IMR-90 (cell line): Measurements from ENCODE around the gene C2. TPM values are rescaled to one million over a fixed set of nuclear protein-coding genes. Genes with fewer than 3 reads are reported as not detected.
A peak's percentile ranks its signal among the peaks of the same experiment; 100 is the strongest.

ENCODE experiments used
- ATAC-seq: fragments of 200-7000 bp; cut with Tn5 transposase; 2 replicates; pipeline ENCODE4 v1.9.1; 2020; ENCODE audit warnings: low read depth, mild to moderate bottlenecking, moderate library complexity
- BruUV-seq: library from RNA; stranded (reverse); fragments of 400-500 nt; replicated peaks from 2 replicates; lab custom pipeline; 2021; lab: Mats Ljungman, UMichigan
- CTCF ChIA-PET: fragments of 300-600 bp; formaldehyde crosslinking; extraction: SDS; loops from one replicate; lab custom pipeline; 2021; ENCODE audit warnings: antibody characterized with exemption; lab: Yijun Ruan, JAX
- POLR2A ChIA-PET: fragments of 300-600 bp; sonication (Branson Sonifier 250); formaldehyde crosslinking; loops from one replicate; lab custom pipeline; 2022; ENCODE audit warnings: antibody characterized with exemption; ENCODE audit not compliant: unreplicated experiment; lab: Charles Lee
- DNase-seq: peaks from one replicate; pipeline ENCODE4 v3.0.0; 2013
- H2AFZ ChIP-seq: replicated peaks from 2 replicates; pipeline ENCODE3; 2013; ENCODE audit warnings: low read length, mild to moderate bottlenecking; ENCODE audit not compliant: poor library complexity
- H2AK5ac ChIP-seq: 2 replicates; pipeline ENCODE4 v1.6.1; 2013; ENCODE audit warnings: low read depth, low read length, inconsistent platforms
- H2AK9ac ChIP-seq: replicated peaks from 2 replicates; pipeline ENCODE3; 2013; ENCODE audit warnings: mild to moderate bottlenecking, low read depth, low read length, moderate library complexity; ENCODE audit not compliant: poor library complexity
- H2BK120ac ChIP-seq: 2 replicates; pipeline ENCODE4 v1.6.1; 2013; ENCODE audit warnings: low read depth, low read length, inconsistent platforms
- H2BK15ac ChIP-seq: 3 replicates; pipeline ENCODE4 v1.6.1; 2013; ENCODE audit warnings: low read depth, low read length, inconsistent platforms
- H2BK20ac ChIP-seq: 2 replicates; pipeline ENCODE4 v1.6.1; 2013; ENCODE audit warnings: low read depth, mild to moderate bottlenecking, inconsistent platforms, low read length, moderate library complexity
- H2BK5ac ChIP-seq: 2 replicates; pipeline ENCODE4 v1.6.1; 2013; ENCODE audit warnings: mild to moderate bottlenecking, low read depth, low read length, inconsistent platforms; ENCODE audit not compliant: poor library complexity, severe bottlenecking
- H3K14ac ChIP-seq: replicated peaks from 2 replicates; pipeline ENCODE4 v1.6.1; 2013; ENCODE audit warnings: low read depth, low read length, inconsistent platforms
- H3K18ac ChIP-seq: 2 replicates; pipeline ENCODE4 v1.6.1; 2013; ENCODE audit warnings: low read depth, low read length, control low read depth
- H3K23ac ChIP-seq: 2 replicates; pipeline ENCODE4 v1.6.1; 2013; ENCODE audit warnings: low read depth, low read length, inconsistent platforms
- H3K27ac ChIP-seq: 2 replicates; pipeline ENCODE4 v1.5.1; 2013; ENCODE audit warnings: mild to moderate bottlenecking, control low read depth, low read length; ENCODE audit not compliant: insufficient read depth
- H3K27me3 ChIP-seq: 2 replicates; pipeline ENCODE4 v1.6.1; 2013; ENCODE audit warnings: low read length; ENCODE audit not compliant: control insufficient read depth, insufficient read depth
- H3K36me3 ChIP-seq: 2 replicates; pipeline ENCODE4 v1.6.1; 2013; ENCODE audit warnings: low read length, mixed read lengths; ENCODE audit not compliant: control insufficient read depth, insufficient read depth
- H3K4ac ChIP-seq: 2 replicates; pipeline ENCODE4 v1.6.1; 2013; ENCODE audit warnings: low read depth, low read length, inconsistent platforms
- H3K4me1 ChIP-seq: 2 replicates; pipeline ENCODE4 v1.6.1; 2013; ENCODE audit warnings: low read length, mixed read lengths; ENCODE audit not compliant: control insufficient read depth, insufficient read depth
- H3K4me2 ChIP-seq: 2 replicates; pipeline ENCODE4 v1.6.1; 2013; ENCODE audit warnings: low read depth, mild to moderate bottlenecking, control low read depth, low read length, moderate library complexity
- H3K4me3 ChIP-seq: 2 replicates; pipeline ENCODE4 v1.5.1; 2013; ENCODE audit warnings: low read depth, mild to moderate bottlenecking, control low read depth, low read length, moderate library complexity; ENCODE audit not compliant: insufficient read depth
- H3K56ac ChIP-seq: 2 replicates; pipeline ENCODE4 v1.6.1; 2013; ENCODE audit warnings: low read length, inconsistent platforms; ENCODE audit not compliant: insufficient read depth; ENCODE audit errors: extremely low read depth
- H3K79me1 ChIP-seq, 2 experiments: 2 replicates each; pipeline ENCODE4 v1.6.1; 2013; ENCODE audit warnings: low read length in 2 of 2, inconsistent platforms in 1 of 2, low read depth in 1 of 2
- H3K9ac ChIP-seq: 2 replicates; pipeline ENCODE4 v1.6.1; 2013; ENCODE audit warnings: low read depth, low read length, control low read depth
- H3K9me1 ChIP-seq: 2 replicates; pipeline ENCODE4 v1.6.1; 2013; ENCODE audit warnings: low read length, inconsistent platforms; ENCODE audit not compliant: insufficient read depth
- H3K9me3 ChIP-seq: 2 replicates; pipeline ENCODE4 v1.6.1; 2013; ENCODE audit warnings: low read length; ENCODE audit not compliant: control insufficient read depth, insufficient read depth
- H4K20me1 ChIP-seq: 2 replicates; pipeline ENCODE4 v1.6.1; 2013; ENCODE audit warnings: low read length, inconsistent platforms; ENCODE audit not compliant: insufficient read depth
- H4K5ac ChIP-seq: 2 replicates; pipeline ENCODE4 v1.6.1; 2013; ENCODE audit warnings: mild to moderate bottlenecking, low read depth, low read length, control low read depth
- H4K8ac ChIP-seq, 2 experiments: 2 replicates each; pipeline ENCODE4 v1.6.1; 2013; ENCODE audit warnings: low read depth in 2 of 2, low read length in 2 of 2, control low read depth in 1 of 2, inconsistent platforms in 1 of 2
- H4K91ac ChIP-seq: 2 replicates; pipeline ENCODE4 v1.6.1; 2013; ENCODE audit warnings: low read depth, low read length, inconsistent platforms; ENCODE audit not compliant: insufficient read depth
- CEBPB ChIP-seq: IDR thresholded peaks from 2 replicates; pipeline ENCODE4 v1.6.1; 2012; ENCODE audit warnings: low read depth, low read length, improper control_type of control experiment
- CHD1 ChIP-seq: IDR thresholded peaks from 2 replicates; pipeline ENCODE4 v1.6.1; 2012; ENCODE audit warnings: low read depth, low read length, improper control_type of control experiment
- FOS ChIP-seq: fragments of 150-350 bp; IDR thresholded peaks from 2 replicates; pipeline ENCODE4 v1.6.1; 2016; ENCODE audit warnings: low read depth, low read length
- MAFK ChIP-seq: IDR thresholded peaks from 2 replicates; pipeline ENCODE4 v1.6.1; 2012; ENCODE audit warnings: low read depth, low read length, improper control_type of control experiment
- MAZ ChIP-seq: IDR thresholded peaks from 2 replicates; pipeline ENCODE4 v1.6.1; 2012; ENCODE audit warnings: low read depth, mild to moderate bottlenecking, low read length, improper control_type of control experiment, moderate library complexity, borderline replicate concordance
- POLR2A ChIP-seq: IDR thresholded peaks from 2 replicates; pipeline ENCODE4 v1.6.1; 2012; ENCODE audit warnings: mild to moderate bottlenecking, low read depth, low read length
- RFX5 ChIP-seq: IDR thresholded peaks from 2 replicates; pipeline ENCODE4 v1.8.0; 2012; ENCODE audit warnings: low read depth, mild to moderate bottlenecking, low read length, moderate library complexity
- SMC3 ChIP-seq: fragments of 150-350 bp; IDR thresholded peaks from 2 replicates; pipeline ENCODE4 v1.6.1; 2016; ENCODE audit warnings: low read depth, mild to moderate bottlenecking, antibody characterized with exemption, low read length, moderate library complexity
- WGBS, 2 experiments: methylation state at CpG; one replicate each; pipeline versions ENCODE4 v1.1.5 to v1.1.7; 2013; ENCODE audit warnings: missing lambda C conversion rate in 2 of 2; ENCODE audit not compliant: insufficient read length in 1 of 2; ENCODE audit errors: extremely low coverage in 2 of 2; 5-methylcytosine and 5-hydroxymethylcytosine counted together
- dilution Hi-C: fragments of 300-500 bp; cut with HindIII; formaldehyde crosslinking; loops from one replicate; pipeline ENCODE4 v1.14.3; 2018; ENCODE audit warnings: low sequenced_read_pairs; ENCODE audit not compliant: unreplicated experiment
- in situ Hi-C: fragments of 300-500 bp; cut with MboI; formaldehyde crosslinking; loops from 3 replicates; pipeline ENCODE4 v1.14.3; 2019; ENCODE audit warnings: low sequenced_read_pairs, inconsistent platforms, mixed read lengths
- intact Hi-C: fragments of 100-400 bp; cut with micrococcal nuclease; formaldehyde crosslinking; loops from 2 replicates; pipeline ENCODE4 v1.10.0; 2022
- polyA plus RNA-seq, 3 experiments: library from polyadenylated mRNA; depleted of rRNA; stranded (reverse); fragments of >200 nt; gene quantifications; 2 replicates each; pipeline ENCODE4 v1.2.3, GENCODE V29; 2012; ENCODE audit warnings: low replicate concordance in 1 of 3
- total RNA-seq: library from RNA; depleted of rRNA; stranded (reverse); fragments of >200 nt; gene quantifications from 2 replicates; pipeline ENCODE4 v1.2.3, GENCODE V29; 2012
- TF ChIP-seq, protein P1 (sequence below): conservative IDR thresholded peaks from 2 replicates; pipeline ENCODE4 v1.5.1; 2012; ENCODE audit warnings: mild to moderate bottlenecking, low read depth, low read length, improper control_type of control experiment

Gene C2
- total and polyA plus RNA-seq, 2 of the 4 experiments (the other 2 are of a cell fraction), result 0.18 to 0.19 TPM

GRCh38 chr6:31927863-31928671 lies 550 bp downstream of the C2 start:
- ATAC-seq (no peak), DNase-seq (no peak)
- H3K4me2 ChIP-seq, result peak overlapping the region; percentile 34; the same call in 1 of the 2 replicates
- H2AFZ ChIP-seq, result peak overlapping the region; percentile 84
- no peaks in the 10 kb centered on the region for H3K79me1 ChIP-seq
- H3K56ac ChIP-seq, result no peak overlapping the region
- no peak overlapping the region for H2BK5ac ChIP-seq
- no peak overlapping the region for H2BK20ac ChIP-seq
- POLR2A ChIA-PET, result no interaction called here
- H3K9me1 ChIP-seq, result 0 out of 2 replicates have a peak, but pooled peaks cover 3% of the 10 kb centered on the region
- no peak overlapping the region for H2AK5ac ChIP-seq
- no peak overlapping the region for H3K27ac ChIP-seq
- peaks cover under 1% of the 10 kb centered on the region; the same call in 1 of the 2 replicates for H3K27me3 ChIP-seq
- H4K8ac ChIP-seq, result peak overlapping the region in 1 of 2 experiments; percentile 27; a peak in 1 of 4 replicates
- peaks cover 1% of the 10 kb centered on the region; the same call in 1 of the 2 replicates for H3K4me1 ChIP-seq
- H3K9me3 ChIP-seq, result no peaks in the 10 kb centered on the region
- no peak overlapping the region for H2BK15ac ChIP-seq
- H4K5ac ChIP-seq, result no peak overlapping the region
- 71% methylated on average over 6 of the region's 11 CpGs; no CpG with 5 or more reads in 1 of the 2 experiments for WGBS, 2 experiments
- CTCF ChIA-PET, result no interaction called here
- H3K4me3 ChIP-seq, result no peak overlapping the region
- peak overlapping the region; percentile 42 for H2AK9ac ChIP-seq
- H3K14ac ChIP-seq, result no peak overlapping the region; the same call in 1 of the 2 replicates
- no peak overlapping the region; the same call in 1 of the 2 replicates for H3K9ac ChIP-seq
- peak overlapping the region; percentile 8; the same call in 1 of the 2 replicates for H2BK120ac ChIP-seq
- no peak overlapping the region for H4K91ac ChIP-seq
- no peaks in the 10 kb centered on the region for H4K20me1 ChIP-seq
- BruUV-seq, result no TSS peak
- no peak overlapping the region; the same call in 1 of the 2 replicates for H3K4ac ChIP-seq
- H3K36me3 ChIP-seq, result no peaks in the 10 kb centered on the region
- intact Hi-C loops, result loop anchor here (2.0 kb wide), 1 partner anchor 13 kb away; no protein-coding TSS in a partner anchor
- no peak for TF ChIP-seq FOS
- TF ChIP-seq POLR2A, result no peak
- no peak for TF ChIP-seq CHD1
- no peak for TF ChIP-seq SMC3
- TF ChIP-seq CEBPB, result no peak
- TF ChIP-seq MAZ, result no peak
- TF ChIP-seq, protein P1, sequence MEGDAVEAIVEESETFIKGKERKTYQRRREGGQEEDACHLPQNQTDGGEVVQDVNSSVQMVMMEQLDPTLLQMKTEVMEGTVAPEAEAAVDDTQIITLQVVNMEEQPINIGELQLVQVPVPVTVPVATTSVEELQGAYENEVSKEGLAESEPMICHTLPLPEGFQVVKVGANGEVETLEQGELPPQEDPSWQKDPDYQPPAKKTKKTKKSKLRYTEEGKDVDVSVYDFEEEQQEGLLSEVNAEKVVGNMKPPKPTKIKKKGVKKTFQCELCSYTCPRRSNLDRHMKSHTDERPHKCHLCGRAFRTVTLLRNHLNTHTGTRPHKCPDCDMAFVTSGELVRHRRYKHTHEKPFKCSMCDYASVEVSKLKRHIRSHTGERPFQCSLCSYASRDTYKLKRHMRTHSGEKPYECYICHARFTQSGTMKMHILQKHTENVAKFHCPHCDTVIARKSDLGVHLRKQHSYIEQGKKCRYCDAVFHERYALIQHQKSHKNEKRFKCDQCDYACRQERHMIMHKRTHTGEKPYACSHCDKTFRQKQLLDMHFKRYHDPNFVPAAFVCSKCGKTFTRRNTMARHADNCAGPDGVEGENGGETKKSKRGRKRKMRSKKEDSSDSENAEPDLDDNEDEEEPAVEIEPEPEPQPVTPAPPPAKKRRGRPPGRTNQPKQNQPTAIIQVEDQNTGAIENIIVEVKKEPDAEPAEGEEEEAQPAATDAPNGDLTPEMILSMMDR, result no peak
- TF ChIP-seq RFX5, result no peak
- no peak for TF ChIP-seq MAFK
- dilution Hi-C loops, result no loop called here
- H3K18ac ChIP-seq, result no peak overlapping the region
- H3K23ac ChIP-seq, result no peak overlapping the region
- in situ Hi-C loops, result no loop called here
